HG02678 (cell line): ENCODE measurements around the gene ZFYVE9.
"Not testable (repeated sequence)": the region's sequence is repeated elsewhere in the genome, so short reads cannot be mapped to it uniquely, and the experiment has no call there.

Experiments
- ATAC-seq: cut with Tn5 transposase; IDR thresholded peaks from one replicate; pipeline ENCODE4 v1.9.1; 2021; ENCODE audit warnings: mild to moderate bottlenecking, moderate library complexity; ENCODE audit not compliant: unreplicated experiment

ZFYVE9 gene

DNA sequence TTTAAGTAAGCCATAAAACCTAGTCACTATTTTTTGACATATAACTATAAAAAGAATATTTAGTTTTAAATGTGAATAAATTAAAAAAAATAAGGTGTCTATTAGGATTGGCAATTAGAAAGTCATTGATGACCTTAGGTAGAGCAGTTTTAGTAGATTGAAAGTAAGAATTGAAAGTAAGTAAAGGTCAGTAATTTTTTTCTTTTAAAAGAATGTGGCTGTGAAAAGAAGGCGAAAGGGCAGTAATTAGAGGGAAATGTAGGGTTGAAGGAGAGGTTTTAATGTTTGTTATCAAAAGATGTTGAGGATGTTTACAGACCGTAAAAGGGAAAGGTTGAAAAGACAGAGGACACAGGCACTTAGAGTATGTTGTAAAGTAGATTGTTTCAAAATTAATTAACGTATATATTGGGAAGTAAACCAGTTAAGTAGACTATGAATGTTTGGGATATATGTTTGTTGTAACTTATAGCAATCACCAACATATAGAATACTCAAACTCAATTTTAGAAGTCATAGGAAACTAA lies 41.0 kb downstream of the ZFYVE9 start:
- no peak for ATAC-seq

DNA sequence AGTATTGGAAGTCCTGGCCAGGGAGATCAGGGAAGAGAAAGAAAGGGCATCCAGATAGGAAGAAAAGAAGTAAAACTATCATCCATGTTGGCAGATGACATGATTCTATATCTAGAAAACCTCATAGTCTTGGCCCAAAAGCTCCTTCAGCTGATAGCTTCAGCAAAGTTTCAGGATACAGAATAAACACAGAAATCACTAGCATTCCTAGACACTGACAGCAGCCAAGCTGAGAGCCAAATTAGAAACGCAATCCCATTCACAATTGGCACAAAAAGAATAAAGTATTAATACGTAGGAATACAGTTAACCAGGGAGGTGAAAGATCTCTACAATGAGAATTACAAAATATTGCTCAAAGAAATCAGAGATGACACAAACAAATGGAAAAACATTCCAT lies 44.6 kb downstream of the ZFYVE9 start:
- no peak for ATAC-seq

DNA sequence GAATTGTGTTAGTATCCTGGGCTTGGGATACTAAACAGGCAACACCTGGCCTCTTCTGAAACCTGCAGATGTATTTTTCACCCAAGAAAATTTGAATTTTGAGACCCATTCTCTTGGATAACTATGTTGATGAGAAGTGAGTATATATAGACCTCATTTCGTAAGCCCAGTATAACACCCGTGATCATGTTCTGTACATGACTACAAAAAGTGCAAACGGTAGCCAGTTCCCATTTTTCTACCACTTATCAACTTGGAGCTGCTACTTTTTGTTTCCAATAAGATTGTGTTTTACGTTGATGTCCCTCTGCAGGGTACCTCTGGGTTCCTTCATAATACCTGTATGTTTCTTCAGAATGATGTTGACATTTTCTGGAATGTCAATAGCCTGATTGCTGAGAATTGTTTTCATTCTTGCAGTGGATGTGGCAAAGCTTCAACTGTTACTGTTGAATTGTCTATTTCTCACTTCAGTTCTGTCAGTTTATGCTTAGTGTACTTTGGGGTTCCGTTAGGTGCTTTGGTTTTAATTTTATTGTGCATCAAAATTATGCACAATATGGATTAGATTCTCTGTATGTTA lies 48.1 kb downstream of the ZFYVE9 start:
- no peak for ATAC-seq

DNA sequence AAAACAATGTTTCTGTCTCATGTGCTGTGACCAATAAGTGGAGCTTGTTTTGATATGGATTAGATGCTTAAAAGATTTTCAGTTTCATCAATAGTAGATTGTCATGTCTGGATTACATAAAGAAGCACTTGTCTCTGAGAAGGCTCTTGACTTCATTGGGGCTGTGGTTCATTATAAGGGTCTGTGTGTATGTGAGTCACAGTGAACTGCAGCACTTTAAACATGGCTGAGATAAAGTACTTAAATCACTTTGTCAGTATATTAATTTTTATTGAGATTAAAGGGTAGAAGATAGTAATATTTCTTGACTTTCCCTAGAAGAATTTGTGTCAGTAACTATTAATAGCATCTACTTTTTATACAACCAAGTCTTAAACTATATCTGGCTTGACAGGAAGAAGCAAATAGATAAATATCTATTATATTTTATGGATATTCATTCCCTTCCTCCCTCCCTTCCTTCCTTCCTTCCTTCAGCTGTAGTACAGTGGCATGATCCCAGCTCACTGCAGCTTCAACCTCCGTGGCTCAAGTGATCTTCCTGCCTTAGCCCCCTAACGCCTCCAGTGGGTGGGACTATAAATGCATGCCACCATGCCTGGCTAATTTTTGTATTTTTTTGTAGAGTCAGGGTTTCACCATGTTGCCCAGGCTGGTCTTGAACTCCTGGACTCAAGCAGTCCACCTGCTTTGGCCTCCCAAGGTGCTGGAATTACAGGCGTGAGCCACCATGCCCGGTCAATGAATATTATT lies 48.8 kb downstream of the ZFYVE9 start:
- no peak for ATAC-seq

DNA sequence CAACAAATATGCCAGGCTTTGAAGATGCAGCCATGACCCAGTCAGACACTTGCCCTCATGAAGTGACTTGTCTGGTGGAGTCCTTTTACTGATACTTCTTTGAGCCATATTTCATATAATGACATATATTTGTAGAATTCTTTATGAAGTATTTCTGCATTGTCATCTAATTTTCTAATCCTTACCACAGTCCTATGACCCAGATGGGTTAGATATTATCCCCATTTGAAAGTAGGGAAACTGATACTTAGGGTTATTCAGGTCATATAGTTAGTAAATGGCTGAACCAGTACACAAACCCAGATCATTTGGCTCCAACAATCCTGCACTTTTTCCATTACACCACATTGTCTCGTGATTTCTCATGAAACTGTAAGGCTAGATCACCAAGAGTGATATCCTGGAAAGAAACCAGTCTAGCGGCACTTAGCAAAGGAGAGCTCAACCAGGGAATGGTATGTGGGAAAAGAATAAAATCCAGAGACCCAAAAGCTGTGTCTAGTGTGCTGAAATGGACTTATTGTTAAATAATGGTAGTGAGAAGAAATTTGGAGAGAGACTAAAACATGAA lies 49.6 kb downstream of the ZFYVE9 start:
- no peak for ATAC-seq

DNA sequence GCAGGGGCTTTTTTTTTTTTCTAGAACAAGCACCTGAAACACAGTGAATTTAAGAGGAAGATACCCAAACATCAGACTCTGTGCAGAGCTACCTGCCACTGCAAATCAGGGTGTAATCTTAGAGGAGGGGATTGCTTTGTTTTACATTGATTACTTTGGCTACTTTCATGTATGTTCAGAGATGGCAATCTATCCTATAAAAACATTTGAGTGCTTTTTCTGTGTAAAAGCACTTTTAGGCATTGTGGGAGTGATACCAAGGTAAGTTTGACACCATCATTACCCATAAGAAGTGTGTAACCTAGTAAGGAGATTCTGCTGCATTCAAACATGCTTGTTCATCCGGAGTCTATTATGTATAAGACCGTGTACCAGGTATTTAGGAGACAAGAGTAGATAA lies 50.1 kb downstream of the ZFYVE9 start:
- ATAC-seq, result no peak

DNA sequence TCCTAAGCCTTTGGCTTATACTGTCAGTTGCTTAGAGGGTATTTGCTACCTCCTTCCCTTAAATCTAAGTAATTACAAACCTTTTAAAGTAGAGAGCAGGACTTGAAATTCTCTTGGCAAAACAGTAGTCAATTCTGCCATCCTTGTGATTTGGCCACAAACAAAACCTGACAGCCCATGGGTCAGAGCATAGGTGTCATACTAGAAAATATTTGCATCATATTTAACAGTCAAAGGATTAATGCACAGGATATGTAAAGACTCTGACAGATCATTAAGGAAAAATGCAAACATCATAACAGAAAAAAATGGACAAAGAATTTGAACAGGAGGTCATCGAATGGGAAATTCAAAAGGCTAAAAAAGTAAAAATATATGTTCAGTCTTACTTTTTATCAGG lies 50.5 kb downstream of the ZFYVE9 start:
- ATAC-seq, result no peak

DNA sequence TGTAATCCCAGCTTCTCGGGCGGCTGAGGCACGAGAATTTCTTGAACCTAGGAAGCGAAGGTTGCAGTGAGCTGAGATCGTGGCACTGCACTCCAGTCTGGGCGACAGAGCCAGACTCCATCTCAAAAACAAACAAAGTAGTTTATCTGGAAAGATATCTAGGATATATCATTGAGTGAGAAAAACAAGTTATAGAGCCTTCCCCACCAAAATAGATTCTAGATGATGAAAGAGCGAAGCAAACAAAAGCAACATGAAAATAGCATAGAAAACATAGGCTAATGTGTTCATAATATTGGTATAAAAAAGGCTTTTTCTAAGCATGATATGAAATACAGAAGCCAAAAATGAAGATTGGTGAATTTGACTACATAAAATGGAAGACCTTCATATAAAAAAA lies 52.1 kb downstream of the ZFYVE9 start:
- ATAC-seq, result no peak

DNA sequence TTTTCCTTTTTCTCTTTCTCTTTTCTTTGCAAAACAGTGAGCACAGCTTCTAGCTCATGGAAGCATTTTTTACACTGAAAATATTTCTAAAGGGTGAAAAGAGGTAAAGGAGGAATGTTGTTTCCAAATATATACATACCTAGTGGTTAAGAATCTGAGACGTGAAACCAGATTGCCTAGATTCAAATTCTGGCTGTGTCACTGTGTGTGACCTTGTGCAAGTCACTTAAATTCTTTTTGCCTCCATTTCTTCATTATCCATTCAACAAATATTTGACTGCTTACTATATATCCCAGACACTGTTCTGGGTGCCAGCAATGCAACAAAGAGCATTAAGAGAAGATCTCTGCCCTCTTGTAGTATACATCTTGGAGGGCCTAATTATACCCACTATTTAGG lies 53.3 kb downstream of the ZFYVE9 start:
- no peak for ATAC-seq

DNA sequence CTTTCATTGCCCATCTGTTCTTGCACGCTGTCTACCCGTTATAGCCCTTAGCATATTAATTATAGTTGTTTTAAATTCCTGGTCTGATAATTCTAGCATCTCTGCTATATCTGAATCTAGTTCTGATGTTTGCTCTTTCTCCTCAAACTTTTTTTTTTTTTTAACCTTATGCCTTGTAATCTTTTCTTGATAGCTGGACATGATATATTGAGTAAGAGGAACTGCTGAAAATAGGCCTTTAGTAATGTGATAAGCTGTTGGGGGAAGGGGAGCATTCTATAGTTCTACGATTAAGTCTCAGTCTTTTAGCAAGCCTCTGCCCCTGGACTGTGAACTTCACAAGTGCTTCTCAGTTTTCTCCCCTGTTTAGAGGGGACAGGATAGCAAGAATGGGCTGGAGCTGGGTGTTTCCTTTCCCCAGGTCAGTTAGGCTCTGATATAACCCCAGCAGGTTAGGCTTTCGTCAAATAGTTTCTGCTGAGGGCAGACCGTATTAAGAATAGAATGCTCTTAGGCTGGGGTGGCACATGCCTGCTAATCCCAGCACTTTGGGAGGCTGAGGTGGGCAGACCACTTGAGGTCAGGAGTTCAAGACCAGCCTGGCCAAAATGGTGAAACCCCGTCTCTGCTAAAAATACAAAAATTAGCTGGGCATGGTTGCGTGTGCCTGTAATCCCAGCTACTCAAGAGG lies 62.2 kb downstream of the ZFYVE9 start:
- ATAC-seq, result no peak

DNA sequence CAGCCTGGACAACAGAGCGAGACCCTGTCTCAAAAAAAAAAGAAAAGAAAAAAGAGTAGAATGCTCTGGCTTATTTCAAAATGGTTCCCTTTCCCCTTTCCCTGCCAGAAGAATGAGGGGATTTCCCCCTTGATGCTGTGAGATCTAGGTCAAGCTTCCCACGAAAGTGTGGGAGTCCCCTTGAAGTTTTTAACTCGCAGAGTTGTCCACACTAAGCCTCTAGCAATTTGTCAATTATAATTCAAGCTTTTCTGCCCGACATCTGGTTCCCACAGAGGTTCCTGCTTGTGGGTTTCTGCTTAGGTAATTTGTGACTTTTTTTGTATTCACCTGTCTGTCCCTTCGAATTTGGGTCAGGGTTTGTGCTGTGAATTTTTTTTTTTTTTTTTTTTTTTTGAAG lies 62.8 kb downstream of the ZFYVE9 start:
- ATAC-seq, result no peak

DNA sequence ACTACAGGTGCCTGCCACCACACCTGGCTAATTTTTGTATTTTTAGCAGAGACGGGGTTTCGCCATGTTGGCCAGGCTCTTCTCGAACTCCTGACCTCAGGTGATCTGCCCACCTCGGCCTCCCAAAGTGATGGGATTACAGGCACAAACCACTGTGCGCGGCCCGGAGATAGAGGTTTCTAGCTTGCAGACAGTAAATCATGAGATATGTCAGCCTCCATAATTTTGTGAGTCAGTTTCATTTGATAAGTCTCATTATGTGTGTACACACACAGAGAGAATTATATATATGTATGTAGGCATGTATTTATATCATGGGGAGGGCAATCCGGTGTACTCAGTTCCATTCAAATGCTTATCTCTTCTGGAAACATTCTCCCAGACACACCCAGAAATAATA lies 64.8 kb downstream of the ZFYVE9 start:
- not testable (repeated sequence) for ATAC-seq

DNA sequence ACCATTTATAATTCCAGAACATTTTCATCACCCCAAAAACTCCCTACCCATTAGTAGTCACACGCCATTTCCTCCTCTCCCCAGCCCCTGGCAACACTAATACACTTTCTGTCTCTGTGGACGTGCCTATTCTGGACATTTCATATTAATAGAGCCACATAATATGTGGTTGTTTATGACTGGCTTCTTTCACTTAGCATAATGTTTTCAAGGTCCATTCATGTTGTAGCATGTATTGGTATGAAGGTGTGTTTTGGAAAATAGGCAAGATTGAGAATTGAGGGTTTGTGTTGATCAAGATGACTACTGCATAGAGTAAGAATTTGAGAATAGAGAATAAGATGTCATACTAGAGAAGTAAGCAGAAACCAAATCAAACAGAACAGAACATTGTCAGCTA lies 67.5 kb downstream of the ZFYVE9 start:
- ATAC-seq, result no peak

DNA sequence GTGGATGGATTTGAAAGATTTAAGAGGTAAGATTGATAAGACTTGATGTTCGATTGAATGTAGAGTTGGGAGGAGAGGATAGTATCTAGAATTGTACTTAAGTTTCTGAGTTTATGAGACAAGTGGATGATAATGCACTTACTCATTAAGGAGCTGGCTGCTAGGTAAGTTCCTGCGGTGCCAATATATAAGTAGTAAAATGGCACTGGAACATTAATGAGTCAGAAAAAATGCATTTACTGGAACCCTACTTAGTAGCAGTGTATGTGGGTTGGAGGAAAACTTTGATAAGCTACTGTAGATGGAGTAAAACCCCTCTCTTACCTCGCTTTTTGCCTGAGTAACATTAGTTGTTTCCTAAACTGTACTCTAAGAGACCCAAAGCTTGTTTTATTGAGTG lies 68.2 kb downstream of the ZFYVE9 start:
- ATAC-seq, result no peak

DNA sequence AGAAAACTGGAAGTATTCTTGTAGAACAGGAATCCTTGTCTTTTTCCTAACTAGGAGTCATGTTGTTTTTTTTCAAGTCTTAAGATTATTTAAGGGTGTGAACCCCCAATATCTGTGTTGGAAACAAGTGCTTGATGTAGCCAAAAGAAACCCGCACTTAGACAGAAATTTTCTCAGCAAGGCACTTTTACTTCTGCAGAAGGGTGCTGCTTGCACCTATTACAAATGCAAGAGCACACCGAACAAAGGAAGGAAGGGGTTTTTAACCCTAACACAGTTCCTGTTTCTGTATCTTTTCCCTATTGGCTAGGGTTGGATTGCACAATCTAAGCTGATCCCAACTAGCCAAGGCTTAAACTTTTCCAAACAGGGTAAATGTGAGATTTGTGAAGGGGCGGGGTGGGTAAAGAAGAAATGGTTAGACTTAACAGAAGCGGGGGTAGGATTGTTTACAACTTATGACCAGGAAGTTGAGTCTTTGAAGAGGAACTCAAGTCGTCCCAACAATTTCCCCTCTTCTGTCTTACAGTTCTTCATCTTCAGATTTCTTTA lies 75.1 kb downstream of the ZFYVE9 start:
- no peak for ATAC-seq

DNA sequence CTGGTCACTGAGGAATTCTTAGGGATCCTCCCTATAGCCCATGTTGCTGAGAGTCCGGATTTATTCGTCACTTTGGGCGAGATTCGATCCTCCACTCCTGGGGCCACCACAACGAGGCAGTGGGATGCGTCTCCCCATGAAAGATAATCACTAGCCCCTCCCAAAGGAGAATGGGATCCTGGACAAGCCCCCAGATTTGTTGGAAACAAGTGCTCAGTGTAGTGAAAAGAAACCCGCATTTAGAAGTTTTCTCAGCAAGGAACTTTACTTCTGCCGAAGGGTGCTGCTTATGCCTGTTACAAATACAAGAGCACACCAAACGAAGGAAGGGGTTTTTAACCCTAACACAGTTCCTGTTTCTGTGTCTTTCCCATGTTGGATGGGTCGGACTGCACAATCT lies 83.3 kb downstream of the ZFYVE9 start:
- no peak for ATAC-seq

DNA sequence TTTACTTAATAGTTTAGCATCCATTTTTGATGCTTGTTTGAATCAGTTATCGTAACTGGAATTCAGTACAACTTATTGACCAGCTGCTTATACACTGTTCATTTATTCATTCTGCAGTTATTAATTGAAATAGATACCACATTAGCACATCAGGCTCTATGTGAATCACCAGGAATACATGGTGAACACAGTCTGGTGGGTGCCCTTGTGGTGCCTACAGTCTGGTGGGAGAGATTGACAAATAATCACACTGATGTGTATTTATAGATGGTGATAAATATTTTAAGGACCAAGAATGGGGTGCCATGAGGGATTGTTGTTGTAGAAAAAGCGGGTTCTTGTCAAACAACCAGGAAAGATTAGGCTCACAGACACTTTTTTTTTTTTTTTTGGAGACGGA lies 87.6 kb downstream of the ZFYVE9 start:
- no peak for ATAC-seq

DNA sequence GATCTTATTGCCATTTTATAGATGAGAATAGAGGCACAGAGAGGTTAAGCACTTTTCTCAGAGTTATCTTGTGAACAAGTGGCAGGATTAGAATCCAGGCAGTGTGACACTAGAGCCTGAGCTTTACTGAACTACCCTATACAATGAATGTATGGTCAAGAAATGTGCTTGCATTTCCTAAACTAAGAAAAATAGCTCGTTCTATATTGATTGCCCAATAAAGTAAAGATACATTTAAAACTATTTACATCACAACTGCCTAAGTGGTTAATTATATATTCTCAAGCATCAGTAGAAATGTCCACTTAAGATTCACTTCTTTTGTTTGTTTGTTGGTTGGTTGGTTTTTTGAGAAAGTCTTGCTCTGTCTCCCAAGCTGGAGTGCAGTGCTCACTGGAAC lies 91.6 kb downstream of the ZFYVE9 start:
- no peak for ATAC-seq

DNA sequence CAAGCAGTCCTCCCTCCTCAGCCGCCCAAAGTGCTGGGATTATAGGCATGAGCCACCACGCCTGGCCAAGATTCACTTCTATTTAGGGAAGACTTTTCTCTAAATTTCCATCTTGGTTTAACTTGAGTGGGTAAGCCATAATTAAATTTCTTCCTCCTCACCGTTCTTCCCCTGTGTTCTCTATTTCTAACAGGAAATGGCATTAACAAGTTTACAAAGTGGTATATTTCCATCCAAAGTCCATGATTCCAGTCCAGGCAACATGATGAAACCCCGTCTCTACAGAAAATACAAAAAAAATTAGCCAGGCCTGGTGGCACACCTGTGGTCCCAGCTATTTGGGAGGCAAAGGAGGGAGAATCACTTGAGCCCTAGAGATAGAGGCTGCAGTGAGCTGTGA lies 92.1 kb downstream of the ZFYVE9 start:
- no peak for ATAC-seq

DNA sequence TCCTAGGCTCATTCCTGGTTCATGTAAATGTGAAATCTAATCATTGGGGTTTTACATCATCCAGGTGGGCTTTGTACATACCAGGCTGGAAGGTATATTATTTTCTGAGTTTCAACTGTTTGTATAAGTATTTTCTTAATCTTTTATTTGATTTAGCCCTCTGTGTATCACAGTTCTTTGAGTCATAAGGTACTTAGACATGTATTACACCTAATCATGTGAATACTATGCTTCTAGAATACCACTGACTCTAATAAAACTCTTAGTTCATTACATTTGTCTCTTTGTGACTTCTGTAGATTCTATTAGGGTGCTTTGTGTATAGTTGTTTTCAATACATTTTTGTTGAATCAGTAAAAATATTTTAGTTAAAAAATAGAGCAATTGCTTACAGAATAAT lies 92.8 kb downstream of the ZFYVE9 start:
- ATAC-seq, result no peak

DNA sequence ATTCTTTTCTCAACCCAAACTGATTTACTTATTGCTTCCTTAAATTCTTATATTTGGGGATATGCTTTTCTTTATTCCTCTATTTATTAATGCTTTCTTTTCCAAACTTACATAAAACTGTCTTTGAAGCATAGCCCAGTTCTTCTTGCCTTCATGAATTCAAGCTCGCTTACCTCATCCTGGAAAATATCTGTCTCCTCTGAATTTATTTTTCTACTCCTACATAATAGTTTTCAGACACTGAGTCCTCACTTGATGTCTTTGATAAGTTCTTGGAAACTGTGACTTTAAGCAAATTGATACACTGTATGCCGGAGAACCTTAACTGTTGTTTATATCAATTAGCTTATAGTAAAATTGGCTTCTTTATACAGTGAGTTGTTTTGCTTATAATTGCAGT lies 93.8 kb downstream of the ZFYVE9 start:
- ATAC-seq, result no peak

DNA sequence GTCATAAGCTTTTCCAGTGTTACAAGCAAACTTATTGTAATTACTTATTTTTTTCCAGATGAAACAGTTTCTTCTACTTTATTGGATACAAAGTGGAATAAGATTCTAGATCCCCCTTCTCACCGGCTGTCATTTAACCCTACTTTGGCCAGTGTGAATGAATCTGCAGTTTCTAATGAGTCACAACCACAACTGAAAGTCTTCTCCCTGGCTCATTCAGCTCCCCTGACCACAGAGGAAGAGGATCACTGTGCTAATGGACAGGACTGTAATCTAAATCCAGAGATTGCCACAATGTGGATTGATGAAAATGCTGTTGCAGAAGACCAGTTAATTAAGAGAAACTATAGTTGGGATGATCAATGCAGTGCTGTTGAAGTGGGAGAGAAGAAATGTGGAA lies 95.5 kb downstream of the ZFYVE9 start:
- ATAC-seq, result no peak
